Measurements from ENCODE around the gene SLC22A17. TPM values are rescaled to one million over a fixed set of nuclear protein-coding genes. Genes with fewer than 3 reads are reported as not detected.
"Not testable (repeated sequence)": the region's sequence is repeated elsewhere in the genome, so short reads cannot be mapped to it uniquely, and the experiment has no call there.

SLC22A17 gene
- total RNA-seq, 1 donor from 2014 or later: 52.5 TPM

DNA sequence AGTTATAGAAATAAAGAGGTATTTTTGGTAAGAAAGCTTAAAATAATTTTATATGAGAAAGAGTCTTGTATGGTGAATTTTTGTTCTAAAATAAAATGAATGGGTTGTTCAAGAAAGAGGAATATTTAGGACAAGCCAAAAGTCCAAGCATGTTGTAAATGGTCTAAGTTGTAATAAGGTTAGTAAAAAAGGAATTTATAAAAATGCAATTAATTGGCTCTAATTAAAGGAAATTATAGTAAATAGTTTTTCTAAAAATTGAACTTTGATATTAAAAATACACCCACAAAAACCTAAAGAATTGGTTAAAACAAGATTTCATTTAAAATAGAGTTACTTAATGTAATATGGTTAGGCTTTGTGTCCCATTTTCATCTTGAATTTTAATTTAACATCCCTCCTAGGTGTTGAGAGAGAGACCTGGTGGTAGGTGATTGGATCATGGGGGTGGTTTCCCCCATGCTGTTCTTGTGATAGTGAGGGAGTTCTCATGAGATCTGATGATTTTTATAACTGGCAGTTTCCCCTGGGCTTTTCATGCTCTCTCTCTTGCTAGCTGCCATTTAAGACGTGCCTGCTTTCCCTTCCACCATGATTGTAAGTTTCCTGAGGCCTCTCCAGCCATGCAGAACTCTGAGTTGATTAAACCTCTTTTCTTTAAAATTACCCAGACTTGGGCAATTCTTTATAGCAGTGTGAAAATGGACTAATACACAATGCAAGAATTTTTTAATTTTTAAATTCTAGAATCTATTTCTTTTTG is 13.0 kb downstream of the SLC22A17 start:
- H3K36me3 Mint-ChIP-seq: no peaks in the 10 kb centered on the region
- H3K9me3 Mint-ChIP-seq: no peaks in the 10 kb centered on the region
- no peak overlapping the region for H3K27ac Mint-ChIP-seq

DNA sequence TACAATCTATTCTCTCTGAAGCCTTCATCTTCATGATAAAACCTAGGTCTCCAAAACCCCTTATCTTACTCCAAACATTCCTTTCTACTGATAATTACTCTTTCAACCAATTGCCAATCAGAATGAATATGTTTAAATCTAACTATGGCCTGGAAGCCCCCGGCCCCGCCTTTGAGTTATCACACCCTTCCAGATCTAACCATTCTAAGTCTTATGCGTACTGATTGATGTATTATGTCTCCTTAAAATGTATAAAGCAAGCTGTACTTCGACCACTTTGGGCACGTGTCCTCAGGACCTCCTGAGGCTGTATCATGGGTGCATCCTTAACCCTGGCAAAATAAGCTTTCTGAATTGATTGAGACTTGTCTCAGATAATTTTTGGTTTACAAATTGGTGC is 17.1 kb downstream of the SLC22A17 start:
- Mint-ChIP-seq H3K9me3 (no peaks in the 10 kb centered on the region), H3K27ac (no peak overlapping the region), H3K4me3 (no peak overlapping the region), H3K4me1 (ENCODE audit: unreplicated experiment) (no peaks in the 10 kb centered on the region), H3K36me3 (no peaks in the 10 kb centered on the region), H3K27me3 (peaks cover 10% of the 10 kb centered on the region)
- no peak for DNase-seq (ENCODE audit: extremely low spot score, unreplicated experiment)
- TF ChIP-seq, protein P1, sequence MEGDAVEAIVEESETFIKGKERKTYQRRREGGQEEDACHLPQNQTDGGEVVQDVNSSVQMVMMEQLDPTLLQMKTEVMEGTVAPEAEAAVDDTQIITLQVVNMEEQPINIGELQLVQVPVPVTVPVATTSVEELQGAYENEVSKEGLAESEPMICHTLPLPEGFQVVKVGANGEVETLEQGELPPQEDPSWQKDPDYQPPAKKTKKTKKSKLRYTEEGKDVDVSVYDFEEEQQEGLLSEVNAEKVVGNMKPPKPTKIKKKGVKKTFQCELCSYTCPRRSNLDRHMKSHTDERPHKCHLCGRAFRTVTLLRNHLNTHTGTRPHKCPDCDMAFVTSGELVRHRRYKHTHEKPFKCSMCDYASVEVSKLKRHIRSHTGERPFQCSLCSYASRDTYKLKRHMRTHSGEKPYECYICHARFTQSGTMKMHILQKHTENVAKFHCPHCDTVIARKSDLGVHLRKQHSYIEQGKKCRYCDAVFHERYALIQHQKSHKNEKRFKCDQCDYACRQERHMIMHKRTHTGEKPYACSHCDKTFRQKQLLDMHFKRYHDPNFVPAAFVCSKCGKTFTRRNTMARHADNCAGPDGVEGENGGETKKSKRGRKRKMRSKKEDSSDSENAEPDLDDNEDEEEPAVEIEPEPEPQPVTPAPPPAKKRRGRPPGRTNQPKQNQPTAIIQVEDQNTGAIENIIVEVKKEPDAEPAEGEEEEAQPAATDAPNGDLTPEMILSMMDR (conservative IDR thresholded peaks at IDR 0.05): no peak

More for the DNA sequence above, 13.0 kb downstream of the SLC22A17 start:
- no peak overlapping the region for H3K4me3 Mint-ChIP-seq
- peaks cover 11% of the 10 kb centered on the region for H3K27me3 Mint-ChIP-seq
- no peak for DNase-seq (ENCODE audit: extremely low spot score, unreplicated experiment)
- TF ChIP-seq, protein P1 (conservative IDR thresholded peaks at IDR 0.05): no peak
- no peaks in the 10 kb centered on the region for H3K4me1 Mint-ChIP-seq (ENCODE audit: unreplicated experiment)

DNA sequence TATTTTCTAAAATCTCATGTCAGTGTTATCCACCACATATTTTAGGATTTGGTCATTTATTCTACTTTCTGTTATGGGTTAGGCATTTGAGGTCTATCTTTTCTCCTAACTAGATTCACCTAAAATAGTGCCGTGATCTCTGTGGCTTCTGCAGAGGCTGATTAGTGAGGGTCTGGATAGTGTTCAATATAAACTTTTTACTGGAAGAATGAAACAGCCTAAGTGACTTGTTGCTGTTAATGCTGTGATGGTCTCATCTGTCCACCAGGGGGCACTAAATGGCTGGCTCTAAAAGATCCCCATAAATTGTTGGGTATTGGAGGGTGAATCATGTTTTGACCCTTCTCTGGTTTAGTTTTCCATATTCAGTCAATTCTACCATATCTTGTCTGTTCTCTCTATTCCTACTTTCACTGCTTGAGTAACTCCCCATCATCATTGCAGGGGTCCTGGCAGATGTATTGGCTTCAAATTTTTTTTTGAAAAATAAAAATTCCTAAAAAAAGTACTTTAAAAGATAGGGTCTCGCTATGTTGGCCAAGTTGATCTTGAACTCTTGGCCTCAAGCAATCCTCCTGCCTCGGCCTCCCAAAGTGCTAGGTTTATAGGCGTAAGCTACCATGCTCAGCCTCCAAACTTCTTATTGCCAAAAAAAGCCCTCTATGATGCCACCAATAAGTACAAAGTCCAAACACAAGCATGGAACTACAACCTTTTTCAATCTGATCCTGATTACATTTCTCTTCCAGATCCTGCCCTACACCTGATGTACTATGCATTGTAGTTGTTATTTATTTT is 24.5 kb downstream of the SLC22A17 start:
- no peak overlapping the region for H3K4me3 Mint-ChIP-seq
- no peak overlapping the region for H3K27ac Mint-ChIP-seq
- no peaks in the 10 kb centered on the region for H3K9me3 Mint-ChIP-seq
- no peaks in the 10 kb centered on the region for H3K27me3 Mint-ChIP-seq
- H3K36me3 Mint-ChIP-seq: peaks cover 8% of the 10 kb centered on the region
- peaks cover 9% of the 10 kb centered on the region for H3K4me1 Mint-ChIP-seq (ENCODE audit: unreplicated experiment)
- TF ChIP-seq, protein P1 (conservative IDR thresholded peaks at IDR 0.05): peak; percentile 95
- peak; percentile 69 for DNase-seq (ENCODE audit: extremely low spot score, unreplicated experiment)

DNA sequence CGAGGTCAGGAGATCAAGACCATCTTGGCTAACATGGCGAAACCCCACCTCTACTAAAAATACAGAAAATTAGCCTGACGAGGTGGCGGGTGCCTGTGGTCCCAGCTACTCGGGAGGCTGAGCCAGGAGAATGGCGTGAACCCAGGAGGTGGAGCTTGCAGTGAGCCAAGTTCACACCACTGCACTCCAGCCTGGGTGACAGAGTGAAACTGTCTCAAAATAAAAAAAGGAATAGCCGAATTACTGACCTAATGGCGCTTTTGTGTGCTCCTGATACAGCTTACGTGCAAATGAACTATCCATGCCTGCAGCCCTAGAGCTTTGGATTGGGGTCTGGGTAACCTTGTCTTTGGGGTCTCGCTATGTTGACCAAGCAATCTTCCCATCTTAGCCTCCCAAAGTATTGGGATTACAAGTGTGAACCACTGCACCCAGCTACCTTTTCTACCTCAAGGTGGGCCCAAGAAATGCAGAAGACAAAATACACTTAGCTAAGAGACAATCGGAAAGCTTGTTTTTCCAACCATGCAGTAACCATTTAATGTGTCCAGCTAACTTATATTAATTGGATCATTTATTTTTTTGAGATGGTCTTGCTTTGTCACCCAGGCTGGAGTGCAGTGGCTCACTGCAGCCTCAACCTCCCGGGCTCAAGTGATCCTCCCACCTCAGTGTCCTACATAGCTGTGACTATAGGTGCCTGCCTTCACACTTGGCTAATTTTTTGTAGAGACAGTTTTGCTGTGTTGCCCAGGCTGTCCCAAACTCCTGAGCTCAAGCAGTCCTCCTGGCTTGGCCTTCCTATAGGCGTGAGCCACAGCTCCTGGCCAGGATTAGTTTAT is 26.0 kb downstream of the SLC22A17 start:
- Mint-ChIP-seq H3K27me3 (no peaks in the 10 kb centered on the region), H3K4me1 (ENCODE audit: unreplicated experiment) (peaks cover 16% of the 10 kb centered on the region), H3K4me3 (no peak overlapping the region), H3K9me3 (no peaks in the 10 kb centered on the region), H3K36me3 (peaks cover 21% of the 10 kb centered on the region), H3K27ac (peak overlapping the region; percentile 5)
- TF ChIP-seq, protein P1 (conservative IDR thresholded peaks at IDR 0.05): no peak
- peak; percentile 43 for DNase-seq (ENCODE audit: extremely low spot score, unreplicated experiment)

DNA sequence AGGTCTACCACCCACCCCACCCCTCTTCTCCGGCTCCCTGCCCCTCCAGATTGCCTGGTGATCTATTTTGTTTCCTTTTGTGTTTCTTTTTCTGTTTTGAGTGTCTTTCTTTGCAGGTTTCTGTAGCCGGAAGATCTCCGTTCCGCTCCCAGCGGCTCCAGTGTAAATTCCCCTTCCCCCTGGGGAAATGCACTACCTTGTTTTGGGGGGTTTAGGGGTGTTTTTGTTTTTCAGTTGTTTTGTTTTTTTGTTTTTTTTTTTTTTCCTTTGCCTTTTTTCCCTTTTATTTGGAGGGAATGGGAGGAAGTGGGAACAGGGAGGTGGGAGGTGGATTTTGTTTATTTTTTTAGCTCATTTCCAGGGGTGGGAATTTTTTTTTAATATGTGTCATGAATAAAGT is 26.9 kb downstream of the SLC22A17 start:
- peaks cover 21% of the 10 kb centered on the region for H3K36me3 Mint-ChIP-seq
- not testable (repeated sequence) for H3K4me3 Mint-ChIP-seq; DNase-seq (ENCODE audit: extremely low spot score, unreplicated experiment); H3K27me3 Mint-ChIP-seq; H3K9me3 Mint-ChIP-seq
- peak overlapping the region; percentile 5 for H3K27ac Mint-ChIP-seq
- H3K4me1 Mint-ChIP-seq (ENCODE audit: unreplicated experiment): peaks cover 16% of the 10 kb centered on the region
